Measurements from ENCODE around the gene CFAP69.

DNA sequence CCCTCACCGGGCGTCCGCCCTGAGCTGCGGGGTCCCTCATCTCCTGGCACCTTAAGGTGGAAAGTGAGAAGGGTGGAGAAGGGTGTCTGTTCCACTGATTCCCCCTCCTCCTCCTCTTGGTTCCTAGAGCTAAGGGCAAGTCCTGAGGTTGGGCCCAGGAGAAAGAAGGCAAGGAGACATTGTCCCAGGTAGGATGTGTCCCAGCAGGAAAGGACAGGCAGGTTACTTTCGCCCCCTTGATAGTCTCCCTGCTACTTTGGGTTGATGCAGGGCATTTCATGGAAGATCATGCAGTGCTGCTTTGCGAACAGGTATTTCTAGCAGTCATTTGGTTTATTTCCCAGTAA lies 32.9 kb upstream of the CFAP69 start:
- TF ChIP-seq, protein P1, sequence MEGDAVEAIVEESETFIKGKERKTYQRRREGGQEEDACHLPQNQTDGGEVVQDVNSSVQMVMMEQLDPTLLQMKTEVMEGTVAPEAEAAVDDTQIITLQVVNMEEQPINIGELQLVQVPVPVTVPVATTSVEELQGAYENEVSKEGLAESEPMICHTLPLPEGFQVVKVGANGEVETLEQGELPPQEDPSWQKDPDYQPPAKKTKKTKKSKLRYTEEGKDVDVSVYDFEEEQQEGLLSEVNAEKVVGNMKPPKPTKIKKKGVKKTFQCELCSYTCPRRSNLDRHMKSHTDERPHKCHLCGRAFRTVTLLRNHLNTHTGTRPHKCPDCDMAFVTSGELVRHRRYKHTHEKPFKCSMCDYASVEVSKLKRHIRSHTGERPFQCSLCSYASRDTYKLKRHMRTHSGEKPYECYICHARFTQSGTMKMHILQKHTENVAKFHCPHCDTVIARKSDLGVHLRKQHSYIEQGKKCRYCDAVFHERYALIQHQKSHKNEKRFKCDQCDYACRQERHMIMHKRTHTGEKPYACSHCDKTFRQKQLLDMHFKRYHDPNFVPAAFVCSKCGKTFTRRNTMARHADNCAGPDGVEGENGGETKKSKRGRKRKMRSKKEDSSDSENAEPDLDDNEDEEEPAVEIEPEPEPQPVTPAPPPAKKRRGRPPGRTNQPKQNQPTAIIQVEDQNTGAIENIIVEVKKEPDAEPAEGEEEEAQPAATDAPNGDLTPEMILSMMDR (IDR thresholded peaks at IDR 0.05), result no peak
- TF ChIP-seq POLR2A (IDR thresholded peaks at IDR 0.05; ENCODE audit: low read depth) (no peak), POLR2AphosphoS5 (IDR thresholded peaks at IDR 0.05) (no peak)

Measured in esophagus muscularis mucosa (tissue), 3 donors.